Measurements from ENCODE around the gene PRSS50.

Gene PRSS50

GRCh38 chr3:46665763-46666452 is 51.8 kb downstream of the PRSS50 start:
- TF ChIP-seq CTCF (IDR thresholded peaks at IDR 0.05; ENCODE audit: insufficient read depth, missing control alignments), result no peak
- FAIRE-seq (no peak), DNase-seq (ENCODE audit: insufficient read length, low spot score) (no peak)

GRCh38 chr3:46664971-46665762 is 52.5 kb downstream of the PRSS50 start:
- no peak for DNase-seq (ENCODE audit: insufficient read length, low spot score)
- FAIRE-seq, result no peak
- TF ChIP-seq CTCF (IDR thresholded peaks at IDR 0.05; ENCODE audit: insufficient read depth, missing control alignments), result no peak

GRCh38 chr3:46664188-46664970 is 53.3 kb downstream of the PRSS50 start:
- FAIRE-seq (no peak), DNase-seq (ENCODE audit: insufficient read length, low spot score) (no peak)
- no peak for TF ChIP-seq CTCF (IDR thresholded peaks at IDR 0.05; ENCODE audit: insufficient read depth, missing control alignments)

GRCh38 chr3:46663591-46664135 is 54.0 kb downstream of the PRSS50 start:
- no peak for FAIRE-seq
- peak; percentile 5 for TF ChIP-seq CTCF (IDR thresholded peaks at IDR 0.05; ENCODE audit: insufficient read depth, missing control alignments)
- no peak for DNase-seq (ENCODE audit: insufficient read length, low spot score)

- DNase-seq (ENCODE audit: insufficient read length, low spot score), result no peak
- FAIRE-seq, result no peak
- no peak for TF ChIP-seq CTCF (IDR thresholded peaks at IDR 0.05; ENCODE audit: insufficient read depth, missing control alignments)
Observed at GRCh38 chr3:46662771-46663551, 54.7 kb downstream of the PRSS50 start.
